ENCODE measurements around the gene CACNA2D4.

CACNA2D4 gene

GRCh38 chr12:1933342-1934051 lies 15.0 kb upstream of the CACNA2D4 start:
- DNase-seq (ENCODE audit: low read depth in 2 of 2): no peak

- DNase-seq (ENCODE audit: low read depth in 2 of 2): no peak
Observed at GRCh38 chr12:1932264-1932777, 13.9 kb upstream of the CACNA2D4 start.

- no peak for DNase-seq (ENCODE audit: low read depth in 2 of 2)
Observed at GRCh38 chr12:1931642-1932041, 13.2 kb upstream of the CACNA2D4 start.

GRCh38 chr12:1930803-1931597 lies 12.5 kb upstream of the CACNA2D4 start:
- no peak for DNase-seq (ENCODE audit: low read depth in 2 of 2)

GRCh38 chr12:1929985-1930802 lies 11.7 kb upstream of the CACNA2D4 start:
- DNase-seq (ENCODE audit: low read depth in 2 of 2): no peak

GRCh38 chr12:1929241-1929984 lies 11.0 kb upstream of the CACNA2D4 start:
- DNase-seq (ENCODE audit: low read depth in 2 of 2): no peak

- no peak for DNase-seq (ENCODE audit: low read depth in 2 of 2)
Observed at GRCh38 chr12:1928439-1929121, 10.1 kb upstream of the CACNA2D4 start.

- DNase-seq (ENCODE audit: low read depth in 2 of 2): no peak
Observed at GRCh38 chr12:1927751-1928351, 9.4 kb upstream of the CACNA2D4 start.

GRCh38 chr12:1927051-1927680 lies 8.7 kb upstream of the CACNA2D4 start:
- DNase-seq (ENCODE audit: low read depth in 2 of 2): no peak

GRCh38 chr12:1926251-1926657 lies 7.8 kb upstream of the CACNA2D4 start:
- no peak for DNase-seq (ENCODE audit: low read depth in 2 of 2)

GRCh38 chr12:1925684-1926006 lies 7.2 kb upstream of the CACNA2D4 start:
- DNase-seq (ENCODE audit: low read depth in 2 of 2): no peak

- DNase-seq (ENCODE audit: low read depth in 2 of 2): no peak
Observed at GRCh38 chr12:1924996-1925683, 6.7 kb upstream of the CACNA2D4 start.

- no peak for DNase-seq (ENCODE audit: low read depth in 2 of 2)
Observed at GRCh38 chr12:1922985-1923384, 4.5 kb upstream of the CACNA2D4 start.

- no peak for DNase-seq (ENCODE audit: low read depth in 2 of 2)
Observed at GRCh38 chr12:1922075-1922709, 3.7 kb upstream of the CACNA2D4 start.

- DNase-seq (ENCODE audit: low read depth in 2 of 2): no peak
Observed at GRCh38 chr12:1920971-1921370, 2.5 kb upstream of the CACNA2D4 start.

- DNase-seq (ENCODE audit: low read depth in 2 of 2): no peak
Observed at GRCh38 chr12:1920436-1920835, 2.0 kb upstream of the CACNA2D4 start.

- DNase-seq (ENCODE audit: low read depth in 2 of 2): no peak
Observed at GRCh38 chr12:1919763-1920162, 1.3 kb upstream of the CACNA2D4 start.

- DNase-seq (ENCODE audit: low read depth in 2 of 2): no peak
Observed at GRCh38 chr12:1919284-1919683, 832 bp upstream of the CACNA2D4 start.

- DNase-seq (ENCODE audit: low read depth in 2 of 2): no peak
Observed at GRCh38 chr12:1918884-1919236, 408 bp upstream of the CACNA2D4 start.

Measured in stimulated activated CD8-positive, alpha-beta memory T cell treated with anti-CD3 and anti-CD28 coated beads, Interleukin-7, amount 100 ng/mL, for 4 hours (primary cell).